Activated naive CD4-positive, alpha-beta T cell (primary cell): ENCODE data around the gene HLA-B.

Experiments
- DNase-seq, 4 experiments: peaks; one replicate each; lab custom pipeline; 2025; lab: John Stamatoyannopoulos, UW

HLA-B gene

GRCh38 chr6:31305703-31306219, 51.2 kb downstream of the HLA-B start:
- no peak for DNase-seq

GRCh38 chr6:31304683-31305082, 52.3 kb downstream of the HLA-B start:
- DNase-seq = no peak
